Lower leg skin (tissue), 3 donors: ENCODE data around the gene KIF25.

ENCODE experiments used
- POLR2A ChIP-seq, 2 donors: fragments of 450-650 bp; IDR thresholded peaks; one replicate each; pipeline ENCODE4 v1.6.1; 2016 to 2017; ENCODE audit warnings: antibody characterized with exemption in 2 of 2, mild to moderate bottlenecking in 1 of 2, moderate library complexity in 1 of 2
- TF ChIP-seq, protein P1 (sequence below), 3 donors: fragments of 450-650 bp; IDR thresholded peaks; one replicate each; pipeline ENCODE4 v1.5.1; 2016; ENCODE audit warnings: antibody characterized with exemption in 3 of 3, mild to moderate bottlenecking in 3 of 3, moderate library complexity in 2 of 3

DNA sequence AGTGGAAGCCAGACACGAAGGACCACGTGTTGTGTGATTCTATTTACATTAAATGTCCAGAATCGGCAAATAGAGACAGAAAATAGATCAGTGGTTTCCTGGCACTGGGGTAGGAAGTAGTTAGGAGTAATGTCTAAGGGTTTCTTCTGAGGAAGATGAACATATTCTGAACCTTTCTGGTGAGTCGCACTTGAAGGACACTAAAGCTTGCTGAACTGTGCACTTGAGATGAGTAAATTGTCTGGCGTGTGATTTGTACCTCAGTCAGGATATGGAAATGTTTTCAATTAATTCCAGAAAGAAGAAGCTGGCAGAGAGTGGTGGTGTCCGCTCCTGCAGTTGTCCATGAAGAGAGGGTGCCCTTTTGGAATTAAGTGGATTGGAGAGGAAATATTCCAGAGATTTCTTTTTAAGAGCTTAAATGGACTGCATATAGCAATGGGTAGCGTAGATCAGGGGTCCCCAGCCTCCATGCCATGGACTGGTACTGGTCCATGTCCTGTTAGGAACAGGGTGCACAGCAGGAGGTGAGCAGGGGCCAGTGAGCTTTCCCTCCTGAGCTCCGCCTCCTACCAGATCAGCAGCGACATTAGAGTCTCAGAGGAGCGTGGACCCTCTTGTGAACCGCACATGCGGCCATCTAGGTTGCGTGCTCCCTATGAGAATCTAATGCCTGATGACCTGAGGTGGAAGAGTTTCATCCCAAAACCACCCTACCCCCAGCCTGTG, 12.4 kb upstream of the KIF25 start:
- TF ChIP-seq, protein P1, sequence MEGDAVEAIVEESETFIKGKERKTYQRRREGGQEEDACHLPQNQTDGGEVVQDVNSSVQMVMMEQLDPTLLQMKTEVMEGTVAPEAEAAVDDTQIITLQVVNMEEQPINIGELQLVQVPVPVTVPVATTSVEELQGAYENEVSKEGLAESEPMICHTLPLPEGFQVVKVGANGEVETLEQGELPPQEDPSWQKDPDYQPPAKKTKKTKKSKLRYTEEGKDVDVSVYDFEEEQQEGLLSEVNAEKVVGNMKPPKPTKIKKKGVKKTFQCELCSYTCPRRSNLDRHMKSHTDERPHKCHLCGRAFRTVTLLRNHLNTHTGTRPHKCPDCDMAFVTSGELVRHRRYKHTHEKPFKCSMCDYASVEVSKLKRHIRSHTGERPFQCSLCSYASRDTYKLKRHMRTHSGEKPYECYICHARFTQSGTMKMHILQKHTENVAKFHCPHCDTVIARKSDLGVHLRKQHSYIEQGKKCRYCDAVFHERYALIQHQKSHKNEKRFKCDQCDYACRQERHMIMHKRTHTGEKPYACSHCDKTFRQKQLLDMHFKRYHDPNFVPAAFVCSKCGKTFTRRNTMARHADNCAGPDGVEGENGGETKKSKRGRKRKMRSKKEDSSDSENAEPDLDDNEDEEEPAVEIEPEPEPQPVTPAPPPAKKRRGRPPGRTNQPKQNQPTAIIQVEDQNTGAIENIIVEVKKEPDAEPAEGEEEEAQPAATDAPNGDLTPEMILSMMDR (IDR thresholded peaks at IDR 0.05): no peak
- TF ChIP-seq POLR2A (IDR thresholded peaks at IDR 0.05): no peak
